ENCODE measurements around the gene SEPHS1. TPM values are rescaled to one million over a fixed set of nuclear protein-coding genes. Genes with fewer than 3 reads are reported as not detected.

SEPHS1 gene
- total and polyA plus RNA-seq, 2 experiments from 2014 or later = 45.9 to 52.8 TPM

GRCh38 chr10:13371897-13372470 lies 23.9 kb upstream of the SEPHS1 start:
- Histone ChIP-seq H3K9me3 (ENCODE audit: low read depth) (no peaks in the 10 kb centered on the region), H3K4me3 (no peak overlapping the region), H3K4me1 (ENCODE audit: insufficient read depth) (no peaks in the 10 kb centered on the region), H3K27ac (no peak overlapping the region), H3K9me2 (replicated peaks; ENCODE audit: insufficient read depth) (no peaks in the 10 kb centered on the region), H3K4me2 (no peak overlapping the region), H4K20me1 (ENCODE audit: insufficient read depth, poor library complexity, severe bottlenecking) (no peaks in the 10 kb centered on the region), H2AFZ (no peak overlapping the region), H3K36me3 (replicated peaks; ENCODE audit: insufficient read depth, low read depth) (no peaks in the 10 kb centered on the region), H3K27me3 (no peaks in the 10 kb centered on the region), H3K79me2 (no peaks in the 10 kb centered on the region)
- DNase-seq (ENCODE audit: low spot score) = peak; percentile 89
- TF ChIP-seq CTCF (IDR thresholded peaks at IDR 0.05; ENCODE audit: poor library complexity) = peak; percentile 95
- no peak for TF ChIP-seq EZH2 (IDR thresholded peaks at IDR 0.05; ENCODE audit: borderline replicate concordance)
- 35% methylated on average over 6 of the region's 6 CpGs for WGBS (ENCODE audit: low lambda C conversion rate, missing lambda C conversion rate)

- H3K4me1 ChIP-seq (ENCODE audit: insufficient read depth) = no peaks in the 10 kb centered on the region
- WGBS (ENCODE audit: low lambda C conversion rate, missing lambda C conversion rate) = 82% methylated on average over 4 of the region's 4 CpGs
These were observed 18.8 kb upstream of the SEPHS1 start for GRCh38 chr10:13366891-13367290.

GRCh38 chr10:13365831-13366230 lies 17.7 kb upstream of the SEPHS1 start:
- Histone ChIP-seq H3K36me3 (replicated peaks; ENCODE audit: insufficient read depth, low read depth) (no peaks in the 10 kb centered on the region), H3K27ac (no peak overlapping the region), H3K79me2 (no peaks in the 10 kb centered on the region), H2AFZ (no peak overlapping the region), H3K4me2 (no peak overlapping the region), H3K4me1 (ENCODE audit: insufficient read depth) (no peaks in the 10 kb centered on the region), H4K20me1 (ENCODE audit: insufficient read depth, poor library complexity, severe bottlenecking) (no peaks in the 10 kb centered on the region), H3K27me3 (no peaks in the 10 kb centered on the region), H3K4me3 (no peak overlapping the region), H3K9me2 (replicated peaks; ENCODE audit: insufficient read depth) (no peaks in the 10 kb centered on the region), H3K9me3 (ENCODE audit: low read depth) (no peaks in the 10 kb centered on the region)
- 90% methylated on average over 6 of the region's 6 CpGs for WGBS (ENCODE audit: low lambda C conversion rate, missing lambda C conversion rate)
- DNase-seq (ENCODE audit: low spot score) = no peak
- TF ChIP-seq EZH2 (IDR thresholded peaks at IDR 0.05; ENCODE audit: borderline replicate concordance) = no peak
- no peak for TF ChIP-seq EZH2phosphoT487 (IDR thresholded peaks at IDR 0.05; ENCODE audit: low read depth, severe bottlenecking, unreplicated experiment)
- no peak for TF ChIP-seq CTCF (IDR thresholded peaks at IDR 0.05; ENCODE audit: poor library complexity)

More at GRCh38 chr10:13366891-13367290, 18.8 kb upstream of the SEPHS1 start:
- H4K20me1 ChIP-seq (ENCODE audit: insufficient read depth, poor library complexity, severe bottlenecking) = no peaks in the 10 kb centered on the region
- H3K36me3 ChIP-seq (replicated peaks; ENCODE audit: insufficient read depth, low read depth) = no peaks in the 10 kb centered on the region
- no peaks in the 10 kb centered on the region for H3K9me3 ChIP-seq (ENCODE audit: low read depth)
- no peak overlapping the region for H2AFZ ChIP-seq
- H3K27me3 ChIP-seq = no peaks in the 10 kb centered on the region
- no peak overlapping the region for H3K4me3 ChIP-seq
- no peaks in the 10 kb centered on the region for H3K79me2 ChIP-seq
- no peak overlapping the region for H3K4me2 ChIP-seq
- TF ChIP-seq CTCF (IDR thresholded peaks at IDR 0.05; ENCODE audit: poor library complexity) (no peak), EZH2phosphoT487 (IDR thresholded peaks at IDR 0.05; ENCODE audit: low read depth, severe bottlenecking, unreplicated experiment) (no peak), EZH2 (IDR thresholded peaks at IDR 0.05; ENCODE audit: borderline replicate concordance) (no peak)
- no peak for DNase-seq (ENCODE audit: low spot score)
- H3K9me2 ChIP-seq (replicated peaks; ENCODE audit: insufficient read depth) = no peaks in the 10 kb centered on the region
- no peak overlapping the region for H3K27ac ChIP-seq
